Body of pancreas (tissue), 4 donors: Measurements from ENCODE around the gene PGAP3. TPM values are rescaled to one million over a fixed set of nuclear protein-coding genes. Genes with fewer than 3 reads are reported as not detected.

Source experiments
- ATAC-seq: fragments of 150-250 bp; one replicate; pipeline ENCODE4 v1.9.1; 2016
- DNase-seq, 4 donors: peaks; one replicate each; pipeline ENCODE4 v3.0.0-alpha.2; 2019
- H3K27ac ChIP-seq, 4 donors: fragments of 200-600 bp; sonication (generic); 1 replicate in 3 of 4; 2 replicates in 1 of 4; pipeline versions ENCODE4 v1.5.1 to v1.6.1; 2016 to 2019; ENCODE audit warnings: mild to moderate bottlenecking in 1 of 4, mixed read lengths in 1 of 4, moderate library complexity in 1 of 4
- H3K27me3 ChIP-seq, 2 donors: fragments of 200-600 bp; sonication (generic); one replicate each; pipeline ENCODE4 v1.6.0; 2016; ENCODE audit warnings: mild to moderate bottlenecking in 1 of 2
- H3K36me3 ChIP-seq, 2 donors: fragments of 200-600 bp; sonication (generic); replicated peaks in 1 of 2; 2 replicates each; pipeline ENCODE4 v1.5.1; 2016; ENCODE audit warnings: low read depth in 2 of 2; ENCODE audit not compliant: insufficient read depth in 1 of 2
- H3K4me1 ChIP-seq: fragments of 200-600 bp; sonication (generic); one replicate; pipeline ENCODE4 v1.6.0; 2016
- H3K4me3 ChIP-seq, 2 donors: fragments of 200-600 bp; sonication (generic); 1 replicate in 1 of 2; 2 replicates in 1 of 2; pipeline ENCODE4 v1.5.1; 2016 to 2019
- H3K9me3 ChIP-seq, 3 donors: fragments of 200-600 bp; sonication (generic); 1 replicate in 2 of 3; 2 replicates in 1 of 3; pipeline ENCODE4 v1.5.1; 2016
- POLR2A ChIP-seq, 3 donors: fragments of 450-650 bp; IDR thresholded peaks; one replicate each; pipeline ENCODE4 v1.6.1; 2016; ENCODE audit warnings: antibody characterized with exemption in 3 of 3, mild to moderate bottlenecking in 2 of 3
- WGBS, 2 donors: methylation state at CpG; one replicate each; pipeline ENCODE4 v1.1.5; 2017; 5-methylcytosine and 5-hydroxymethylcytosine counted together
- intact Hi-C: fragments of 100-400 bp; cut with DNase I; formaldehyde crosslinking; loops from one replicate; pipeline ENCODE4 v1.15.1; 2023
- microRNA-seq, 2 donors: library from miRNA; unstranded; fragments of <30 nt; microRNA quantifications; one replicate each; pipeline ENCODE4, GENCODE V29; 2016; ENCODE audit warnings: borderline number of aligned reads in 2 of 2, borderline replicate concordance in 2 of 2
- small RNA-seq: library from RNA; depleted of rRNA; stranded (forward); fragments of <200 nt; gene quantifications from one replicate; pipeline ENCODE3, GENCODE V24; 2016
- total RNA-seq, 2 donors: library from RNA; depleted of rRNA; stranded (reverse); fragments of >200 nt; gene quantifications; one replicate each; pipeline ENCODE4 v1.1.0, GENCODE V29; 2016
- TF ChIP-seq, protein P1 (sequence below), 7 experiments: fragments of 450-650 bp in 4 of 7; fragments of 200-600 bp in 3 of 7; sonication (generic) in 3 of 7; IDR thresholded peaks; one replicate each; pipeline ENCODE4 v1.5.1; 2016 to 2019; ENCODE audit warnings: antibody characterized with exemption in 7 of 7

Gene PGAP3
- total RNA-seq, 2 donors from 2014 or later = 13.8 to 33.2 TPM

DNA sequence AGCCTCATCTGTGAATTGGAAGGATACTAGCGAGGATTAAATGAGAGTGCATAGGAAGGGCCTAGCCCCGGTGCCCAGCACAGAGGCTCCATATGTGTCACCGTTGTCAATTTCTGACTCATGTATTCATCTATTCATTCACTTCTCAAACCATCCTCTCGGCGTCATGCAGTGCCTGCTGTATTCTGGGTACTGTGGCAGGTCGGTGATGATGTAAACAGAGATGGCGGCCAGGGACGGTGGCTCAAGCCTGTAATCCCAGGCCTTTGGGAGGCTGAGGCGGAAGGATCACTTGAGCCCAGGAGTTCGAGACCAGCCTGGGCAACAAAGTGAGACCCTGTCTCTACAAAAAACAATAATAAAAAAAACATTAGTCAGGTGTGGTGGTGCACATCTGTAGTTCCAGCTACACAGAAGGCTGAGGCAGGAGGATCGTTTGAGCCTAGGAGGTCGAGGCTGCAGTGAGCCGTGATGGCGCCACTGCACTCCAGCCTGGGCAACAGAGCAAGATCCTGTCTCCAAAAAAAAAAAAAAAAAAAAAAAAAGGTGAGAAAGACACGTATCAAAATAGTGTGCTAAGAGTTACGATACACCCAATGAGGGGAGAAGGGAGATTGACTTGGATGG lies 65.4 kb downstream of the PGAP3 start:
- no peak for TF ChIP-seq POLR2A (IDR thresholded peaks at IDR 0.05)
- TF ChIP-seq, protein P1, sequence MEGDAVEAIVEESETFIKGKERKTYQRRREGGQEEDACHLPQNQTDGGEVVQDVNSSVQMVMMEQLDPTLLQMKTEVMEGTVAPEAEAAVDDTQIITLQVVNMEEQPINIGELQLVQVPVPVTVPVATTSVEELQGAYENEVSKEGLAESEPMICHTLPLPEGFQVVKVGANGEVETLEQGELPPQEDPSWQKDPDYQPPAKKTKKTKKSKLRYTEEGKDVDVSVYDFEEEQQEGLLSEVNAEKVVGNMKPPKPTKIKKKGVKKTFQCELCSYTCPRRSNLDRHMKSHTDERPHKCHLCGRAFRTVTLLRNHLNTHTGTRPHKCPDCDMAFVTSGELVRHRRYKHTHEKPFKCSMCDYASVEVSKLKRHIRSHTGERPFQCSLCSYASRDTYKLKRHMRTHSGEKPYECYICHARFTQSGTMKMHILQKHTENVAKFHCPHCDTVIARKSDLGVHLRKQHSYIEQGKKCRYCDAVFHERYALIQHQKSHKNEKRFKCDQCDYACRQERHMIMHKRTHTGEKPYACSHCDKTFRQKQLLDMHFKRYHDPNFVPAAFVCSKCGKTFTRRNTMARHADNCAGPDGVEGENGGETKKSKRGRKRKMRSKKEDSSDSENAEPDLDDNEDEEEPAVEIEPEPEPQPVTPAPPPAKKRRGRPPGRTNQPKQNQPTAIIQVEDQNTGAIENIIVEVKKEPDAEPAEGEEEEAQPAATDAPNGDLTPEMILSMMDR (IDR thresholded peaks at IDR 0.05) = no peak
- intact Hi-C loops = loop anchor here (5.0 kb wide), 1 partner anchor 70 kb away; no protein-coding TSS in a partner anchor
- Histone ChIP-seq H3K27me3 (peaks cover 0 to 11% of the 10 kb centered on the region in 2 donors), H3K4me3 (no peak overlapping the region), H3K27ac (no peak overlapping the region), H3K9me3 (no peaks in the 10 kb centered on the region), H3K36me3 (no peaks in the 10 kb centered on the region), H3K4me1 (peaks cover 56% of the 10 kb centered on the region)
- ATAC-seq = no peak
- no peak for DNase-seq
- WGBS, 2 donors = 45 to 50% methylated on average over 16 of the region's 16 CpGs

GRCh38 chr17:39621523-39622379 lies 66.1 kb downstream of the PGAP3 start:
- Histone ChIP-seq H3K27ac (no peak overlapping the region), H3K4me3 (no peak overlapping the region), H3K36me3 (no peaks in the 10 kb centered on the region), H3K9me3 (no peaks in the 10 kb centered on the region), H3K27me3 (peaks cover 0 to 5% of the 10 kb centered on the region in 2 donors), H3K4me1 (peaks cover 54% of the 10 kb centered on the region)
- ATAC-seq = peak; percentile 62
- WGBS, 2 donors = 9% methylated on average over 23 to 26 of the region's 26 CpGs
- intact Hi-C loops = loop anchor here (5.0 kb wide), 1 partner anchor 69 kb away; no protein-coding TSS in a partner anchor
- no peak for TF ChIP-seq POLR2A (IDR thresholded peaks at IDR 0.05)
- TF ChIP-seq, protein P1 (IDR thresholded peaks at IDR 0.05) = peak; percentile 95 to 100 (median 100)
- DNase-seq = peak; percentile 85 to 89 (median 86)

Small RNAs within 50 kb of the gene (microRNA-seq; reads per million reads assigned to microRNA genes)
- gene MIR4728 = 0.90 to 1.4 reads per million in 2 donors

Small RNAs within 50 kb of the gene (small RNA-seq; reads per million reads assigned to genes)
- not detected for gene MIR4728

Other genes with a start within 250 kb of the PGAP3 start
- gene MED1, start 236.8 kb downstream of the PGAP3 start, total RNA-seq = 1 to 10 TPM; 9.2 to 9.3 TPM
- 10 to 100 TPM; 17.4 to 25.1 TPM for gene CDK12, start 226.6 kb downstream of the PGAP3 start, total RNA-seq
- gene NEUROD2, start 80.1 kb downstream of the PGAP3 start, total RNA-seq = not detected
- gene PPP1R1B, start 61.1 kb downstream of the PGAP3 start, total RNA-seq = 10 to 100 TPM; 38.4 to 75.8 TPM
- 10 to 100 TPM; 30.1 to 63.9 TPM for gene STARD3, start 50.9 kb downstream of the PGAP3 start, total RNA-seq
- under 1 TPM in 1 of 2 donors, not detected in 1; 0.26 TPM for gene TCAP, start 22.7 kb downstream of the PGAP3 start, total RNA-seq
- gene PNMT, start 19.6 kb downstream of the PGAP3 start, total RNA-seq = 1 to 10 TPM; 1.3 to 2.6 TPM
- 10 to 100 TPM; 52.4 to 65.3 TPM for gene ERBB2, start 12.0 kb upstream of the PGAP3 start, total RNA-seq
- gene MIEN1, start 42.5 kb upstream of the PGAP3 start, total RNA-seq = 10 to 100 TPM; 79.1 to 98.2 TPM
- gene GRB7, start 49.9 kb upstream of the PGAP3 start, total RNA-seq = 10 to 100 TPM; 25.4 to 39.9 TPM
- under 1 TPM; 0.78 to 0.99 TPM for gene IKZF3, start 176.3 kb upstream of the PGAP3 start, total RNA-seq
- not detected for gene ZPBP2, start 180.1 kb upstream of the PGAP3 start, total RNA-seq
- 10 to 100 TPM; 16.3 to 18.5 TPM for gene GSDMB, start 230.6 kb upstream of the PGAP3 start, total RNA-seq
- gene ORMDL3, start 239.5 kb upstream of the PGAP3 start, total RNA-seq = 10 to 100 TPM; 65.6 to 91.0 TPM
- gene LRRC3C, start 239.7 kb upstream of the PGAP3 start, total RNA-seq = not detected